Activated CD8-positive, alpha-beta memory T cell treated with anti-CD3 and anti-CD28 coated beads, Interleukin-2, amount 10 ng/mL, durations not matched to agents 7 days and 5 days (primary cell): ENCODE measurements around the gene PSTPIP1. TPM values are rescaled to one million over a fixed set of nuclear protein-coding genes. Genes with fewer than 3 reads are reported as not detected.
A peak's percentile ranks its signal among the peaks of the same experiment; 100 is the strongest.

Source experiments
- ATAC-seq: fragments of 150-1000 bp; cut with Tn5 transposase; one replicate; pipeline ENCODE4 v1.10.0; 2021; ENCODE audit warnings: moderate library complexity
- CTCF ChIA-PET: fragments of 350-600 bp; sonication (Branson Sonifier 250); formaldehyde crosslinking; loops from one replicate; lab custom pipeline; 2021; ENCODE audit warnings: antibody characterized with exemption; lab: Charles Lee
- DNase-seq: peaks from one replicate; pipeline ENCODE4 v3.0.0-alpha.2; 2020
- H3K27ac Mint-ChIP-seq: one replicate; pipeline ENCODE4 v1.8.0; 2021; ENCODE audit warnings: mild to moderate bottlenecking, mixed read lengths
- H3K27me3 Mint-ChIP-seq: one replicate; pipeline ENCODE4 v1.8.0; 2021; ENCODE audit warnings: mixed read lengths
- H3K36me3 Mint-ChIP-seq: one replicate; pipeline ENCODE4 v1.8.0; 2021; ENCODE audit warnings: mild to moderate bottlenecking, mixed read lengths
- H3K4me1 Mint-ChIP-seq: one replicate; pipeline ENCODE4 v1.8.0; 2021; ENCODE audit warnings: mixed read lengths
- H3K4me3 Mint-ChIP-seq: one replicate; pipeline ENCODE4 v1.8.0; 2021; ENCODE audit warnings: mild to moderate bottlenecking, moderate library complexity, mixed read lengths
- H3K9me3 Mint-ChIP-seq: one replicate; pipeline ENCODE4 v1.8.0; 2022; ENCODE audit warnings: low read depth, mixed read lengths
- total RNA-seq, 2 experiments: library from RNA; stranded (reverse); gene quantifications; one replicate each; pipeline ENCODE4 v1.2.3, GENCODE V29; 2021

The PSTPIP1 gene
- total RNA-seq, 2 experiments from 2014 or later = 157 to 255 TPM

DNA sequence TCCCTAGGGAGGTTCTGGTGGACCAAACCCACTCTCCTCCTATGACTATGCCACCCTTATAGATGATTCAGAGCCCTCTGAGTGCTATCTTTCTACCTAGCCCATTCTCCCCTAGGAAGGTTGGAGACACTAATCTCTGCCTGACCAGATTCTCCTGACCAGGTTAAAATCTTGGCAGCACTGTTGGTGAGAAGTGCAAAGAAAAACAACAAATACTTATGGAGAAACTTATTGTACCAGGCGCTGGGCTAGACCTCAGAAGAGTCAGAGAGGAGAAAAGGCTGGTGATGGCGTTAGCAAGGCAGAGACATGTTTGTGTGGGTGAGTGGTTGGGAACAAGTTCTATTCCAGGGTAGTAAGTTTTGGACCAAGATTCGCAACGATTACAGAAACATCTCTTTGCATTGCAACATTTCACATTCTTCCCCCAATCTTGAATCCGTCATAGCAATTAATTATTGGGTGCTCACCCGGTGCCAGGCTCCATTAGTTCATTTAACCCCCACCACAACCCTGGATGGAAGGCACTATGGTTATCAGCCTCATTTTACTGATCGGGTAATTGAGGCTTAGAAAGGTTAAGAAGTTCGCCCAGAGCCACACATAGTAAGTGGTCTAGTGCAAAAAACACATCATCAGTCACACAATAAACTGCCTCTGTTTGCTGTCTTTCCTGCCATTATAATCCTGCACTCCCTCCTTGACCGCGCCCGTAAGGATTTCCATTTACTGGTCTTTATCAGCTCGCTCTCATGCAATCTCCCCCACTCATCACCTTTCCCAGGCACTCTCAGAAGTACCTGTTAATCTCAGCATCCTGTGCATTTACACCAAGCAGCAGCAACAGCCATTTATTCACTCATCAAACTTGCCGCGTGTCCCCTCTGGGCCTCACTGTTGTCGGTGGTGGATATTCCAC is 76.6 kb downstream of the PSTPIP1 start:
- Mint-ChIP-seq H3K4me3 (peak overlapping the region; percentile 59), H3K4me1 (peaks cover 26% of the 10 kb centered on the region), H3K27me3 (peaks cover 9% of the 10 kb centered on the region), H3K9me3 (no peaks in the 10 kb centered on the region), H3K27ac (peak overlapping the region; percentile 45), H3K36me3 (peaks cover 2% of the 10 kb centered on the region)
- DNase-seq (no peak), ATAC-seq (no peak)
- CTCF ChIA-PET = interaction anchor here (0.9 to 1.0 kb wide), 3 partner anchors 11 to 839 kb away, joined by 3 to 4 read pairs (median 3); no protein-coding TSS in a partner anchor

GRCh38 chr15:77074350-77074749 is 79.4 kb downstream of the PSTPIP1 start:
- Mint-ChIP-seq H3K9me3 (no peaks in the 10 kb centered on the region), H3K27ac (no peak overlapping the region), H3K36me3 (no peaks in the 10 kb centered on the region), H3K4me1 (peaks cover 12% of the 10 kb centered on the region), H3K4me3 (no peak overlapping the region), H3K27me3 (peaks cover 9% of the 10 kb centered on the region)
- CTCF ChIA-PET = no interaction called here
- ATAC-seq (no peak), DNase-seq (no peak)

DNA sequence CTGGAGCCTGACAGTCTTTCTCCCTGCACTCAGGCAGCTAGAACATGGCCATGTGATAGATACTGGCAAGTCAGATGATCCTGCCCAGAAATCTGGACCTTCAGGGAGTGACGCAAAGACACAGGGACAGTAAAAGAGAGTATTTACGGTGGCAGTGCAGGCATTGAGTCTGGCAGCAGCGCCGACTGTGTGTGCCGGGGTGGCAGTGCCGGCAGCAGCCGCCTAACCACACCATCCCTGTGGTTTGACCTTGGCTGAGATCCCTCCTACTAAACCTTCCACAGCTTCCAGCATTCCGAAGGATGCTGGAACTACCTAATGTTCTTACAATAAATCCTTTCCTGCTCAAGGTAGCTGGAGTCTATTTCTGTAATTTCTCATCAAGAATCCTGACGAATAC is 80.6 kb downstream of the PSTPIP1 start:
- ATAC-seq (no peak), DNase-seq (no peak)
- no peaks in the 10 kb centered on the region for H3K36me3 Mint-ChIP-seq
- peaks cover 4% of the 10 kb centered on the region for H3K4me1 Mint-ChIP-seq
- H3K27me3 Mint-ChIP-seq = peaks cover 9% of the 10 kb centered on the region
- no peaks in the 10 kb centered on the region for H3K9me3 Mint-ChIP-seq
- H3K4me3 Mint-ChIP-seq = no peak overlapping the region
- CTCF ChIA-PET = no interaction called here
- no peak overlapping the region for H3K27ac Mint-ChIP-seq

GRCh38 chr15:77076323-77076915 is 81.5 kb downstream of the PSTPIP1 start:
- peaks cover under 1% of the 10 kb centered on the region for H3K4me1 Mint-ChIP-seq
- CTCF ChIA-PET = interaction anchor here (0.8 kb wide), 1 partner anchor 99 kb away, joined by 3 read pairs; no protein-coding TSS in a partner anchor

DNA sequence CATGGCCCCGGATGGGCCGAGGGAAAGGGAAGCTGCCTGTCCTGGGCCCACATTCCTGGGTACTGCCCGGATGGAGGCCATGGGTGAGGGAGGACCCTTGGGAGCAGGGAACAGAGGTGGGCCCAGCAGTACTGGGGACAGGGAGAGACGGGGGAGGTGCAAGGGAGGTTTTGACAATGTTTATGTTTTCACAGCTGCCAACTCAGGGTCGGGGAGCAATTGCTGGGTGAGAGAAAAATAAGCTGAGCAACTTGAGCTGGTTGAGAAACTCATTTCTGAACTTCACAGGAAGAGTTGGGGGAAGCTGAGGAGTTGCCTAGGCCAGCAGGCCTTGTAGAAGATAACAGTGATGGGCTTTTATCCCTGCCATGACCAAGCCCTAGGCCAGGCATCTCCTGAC is 87.0 kb downstream of the PSTPIP1 start:
- no peaks in the 10 kb centered on the region for H3K27me3 Mint-ChIP-seq
- no peak overlapping the region for H3K4me3 Mint-ChIP-seq
- peaks cover 34% of the 10 kb centered on the region for H3K4me1 Mint-ChIP-seq
- no peaks in the 10 kb centered on the region for H3K36me3 Mint-ChIP-seq
- no peak for ATAC-seq
- no peaks in the 10 kb centered on the region for H3K9me3 Mint-ChIP-seq
- DNase-seq = no peak
- CTCF ChIA-PET = interaction anchor here (1.0 kb wide), 1 partner anchor 108 kb away, joined by 4 read pairs; no protein-coding TSS in a partner anchor
- no peak overlapping the region for H3K27ac Mint-ChIP-seq

More at GRCh38 chr15:77076323-77076915, 81.5 kb downstream of the PSTPIP1 start:
- Mint-ChIP-seq H3K4me3 (no peak overlapping the region), H3K9me3 (no peaks in the 10 kb centered on the region), H3K27ac (no peak overlapping the region), H3K27me3 (peaks cover 9% of the 10 kb centered on the region), H3K36me3 (no peaks in the 10 kb centered on the region)
- no peak for DNase-seq
- ATAC-seq = no peak

DNA sequence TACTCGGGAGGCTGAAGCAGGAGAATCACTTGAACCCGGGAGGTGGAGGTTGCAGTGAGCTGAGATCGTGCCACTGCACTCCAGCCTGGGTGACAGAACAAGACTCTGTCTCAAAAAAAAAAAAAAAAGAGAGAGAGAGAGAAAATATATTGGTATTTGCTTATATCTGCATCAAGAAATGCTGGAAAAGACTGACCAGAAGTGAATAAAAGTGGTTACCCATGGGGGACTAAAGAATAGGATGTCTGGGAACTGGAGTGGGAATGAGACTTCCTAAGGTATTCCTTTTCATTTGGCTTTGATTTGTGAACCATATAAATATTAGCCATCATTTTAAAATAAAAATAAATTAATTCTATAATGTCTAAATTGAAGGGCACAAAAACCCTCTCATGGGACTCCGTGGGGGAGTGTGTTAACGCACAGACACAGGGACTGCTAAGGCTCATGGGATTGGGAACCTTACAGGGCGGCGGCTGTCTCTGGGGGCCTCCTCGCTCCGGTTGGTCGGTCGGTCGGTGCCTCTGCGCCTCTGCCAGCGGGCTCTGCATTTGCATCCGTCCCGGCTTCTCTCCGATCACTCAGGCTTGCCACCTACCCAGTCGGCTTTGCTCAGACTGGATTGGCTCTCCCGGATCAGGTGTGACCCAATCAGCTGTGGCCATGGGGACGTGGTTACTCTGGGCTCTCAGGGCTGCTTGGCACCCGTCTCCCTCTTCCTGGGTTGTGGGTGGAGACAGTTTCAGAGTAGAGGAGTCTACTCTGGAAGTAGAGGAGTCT is 88.6 kb downstream of the PSTPIP1 start:
- CTCF ChIA-PET = no interaction called here
- Mint-ChIP-seq H3K9me3 (no peaks in the 10 kb centered on the region), H3K4me3 (peak overlapping the region; percentile 21), H3K4me1 (peaks cover 34% of the 10 kb centered on the region), H3K27me3 (no peaks in the 10 kb centered on the region), H3K27ac (no peak overlapping the region), H3K36me3 (no peaks in the 10 kb centered on the region)
- ATAC-seq (peak; percentile 84), DNase-seq (peak; percentile 67)

DNA sequence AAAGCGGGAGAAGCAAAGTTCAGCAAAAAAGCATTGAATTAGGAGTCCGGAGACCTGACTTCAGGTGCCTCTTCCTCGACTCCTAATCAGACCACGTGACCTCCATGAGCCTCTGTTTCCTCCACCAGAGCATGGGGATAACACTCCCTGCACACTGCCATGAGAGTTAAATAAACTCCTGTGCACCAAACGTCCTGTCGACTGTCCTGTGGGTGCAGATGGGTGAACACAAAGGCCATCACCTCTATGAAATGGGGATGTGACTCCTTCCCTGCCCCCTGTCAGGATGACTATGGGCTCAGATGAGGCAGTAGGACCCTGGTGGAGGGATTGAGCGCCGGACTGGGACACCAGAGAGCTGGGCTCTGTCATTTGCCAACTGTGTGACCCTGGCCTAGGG is 89.5 kb downstream of the PSTPIP1 start:
- Mint-ChIP-seq H3K36me3 (no peaks in the 10 kb centered on the region), H3K4me3 (no peak overlapping the region), H3K27ac (no peak overlapping the region), H3K27me3 (no peaks in the 10 kb centered on the region), H3K4me1 (peaks cover 34% of the 10 kb centered on the region), H3K9me3 (no peaks in the 10 kb centered on the region)
- no peak for DNase-seq
- CTCF ChIA-PET = no interaction called here
- no peak for ATAC-seq

- peak; percentile 37 for ATAC-seq
- CTCF ChIA-PET = no interaction called here
- DNase-seq = no peak
- peaks cover 34% of the 10 kb centered on the region for H3K4me1 Mint-ChIP-seq
- no peaks in the 10 kb centered on the region for H3K9me3 Mint-ChIP-seq
- H3K27me3 Mint-ChIP-seq = no peaks in the 10 kb centered on the region
- H3K36me3 Mint-ChIP-seq = no peaks in the 10 kb centered on the region
- no peak overlapping the region for H3K27ac Mint-ChIP-seq
- H3K4me3 Mint-ChIP-seq = no peak overlapping the region
Measured at GRCh38 chr15:77085297-77085696, 90.4 kb downstream of the PSTPIP1 start.

Other genes with a start within 250 kb of the PSTPIP1 start
- 10 to 100 TPM; 20.4 to 29.5 TPM for gene SCAPER, start 89.8 kb upstream of the PSTPIP1 start, total RNA-seq
- gene RCN2, start 63.4 kb upstream of the PSTPIP1 start, total RNA-seq = 10 to 100 TPM; 22.5 to 28.6 TPM
- gene TSPAN3, start 76.0 kb downstream of the PSTPIP1 start, total RNA-seq = 10 to 100 TPM; 20.9 to 29.4 TPM